ENCODE measurements around the gene BORCS5.
A peak's percentile ranks its signal among the peaks of the same experiment; 100 is the strongest.

Gene BORCS5

GRCh38 chr12:12353807-12354206, 3.1 kb upstream of the BORCS5 start:
- DNase-seq = no peak

- no peak for DNase-seq
These were observed 397 bp upstream of the BORCS5 start for GRCh38 chr12:12356467-12356895.

- no peak for DNase-seq
These were observed 1.0 kb downstream of the BORCS5 start for GRCh38 chr12:12357719-12358461.

DNA sequence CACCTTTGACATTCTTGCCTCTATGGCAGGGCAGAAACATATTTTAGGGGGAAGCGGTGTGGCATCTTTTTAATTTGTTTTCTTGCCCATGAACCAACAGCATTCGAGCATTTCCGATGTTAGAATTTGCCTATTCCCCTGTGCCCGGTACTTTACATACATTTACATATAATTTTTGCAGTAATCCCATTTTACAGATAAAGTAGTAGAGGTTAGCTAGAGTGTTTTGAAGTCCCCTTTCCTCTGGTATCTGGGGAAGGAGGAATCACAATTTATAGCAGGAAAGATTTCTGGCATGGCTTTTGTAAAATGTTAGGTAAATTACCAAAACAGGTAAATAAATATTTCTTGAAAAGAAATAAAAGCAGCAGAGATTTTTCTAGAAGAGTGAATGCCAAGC, 1.6 kb downstream of the BORCS5 start:
- DNase-seq = no peak

DNA sequence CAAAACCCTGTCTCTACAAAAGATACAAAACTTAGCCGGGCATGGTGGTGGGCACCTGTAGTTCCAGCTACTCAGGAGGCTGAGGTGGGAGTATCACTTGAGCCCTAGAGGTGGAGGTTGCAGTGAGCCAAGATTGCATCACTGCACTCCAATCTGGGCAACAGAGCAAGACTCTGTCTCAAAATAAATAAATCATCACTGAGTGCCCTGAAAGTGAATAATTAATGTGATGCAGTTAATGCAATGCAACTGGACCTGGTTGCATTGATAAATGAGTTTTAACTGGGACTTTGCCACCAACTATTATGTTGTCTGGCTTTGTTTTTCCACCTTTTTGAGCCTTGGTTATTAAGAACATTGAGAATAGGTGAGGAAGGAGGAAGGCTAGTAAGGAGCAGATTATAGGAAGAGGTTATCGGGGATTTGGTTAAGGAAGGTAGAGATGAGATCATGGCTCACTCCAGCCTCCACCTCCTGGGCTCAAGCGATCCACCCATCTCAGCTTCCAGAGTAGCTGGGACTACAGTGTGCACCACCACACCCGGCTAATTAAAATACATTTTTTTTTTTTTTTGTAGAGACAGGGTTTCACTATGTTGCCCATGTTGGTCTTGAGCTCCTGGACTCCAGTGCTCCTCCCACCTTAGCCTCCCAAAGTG, 8.0 kb downstream of the BORCS5 start:
- no peak for DNase-seq

DNA sequence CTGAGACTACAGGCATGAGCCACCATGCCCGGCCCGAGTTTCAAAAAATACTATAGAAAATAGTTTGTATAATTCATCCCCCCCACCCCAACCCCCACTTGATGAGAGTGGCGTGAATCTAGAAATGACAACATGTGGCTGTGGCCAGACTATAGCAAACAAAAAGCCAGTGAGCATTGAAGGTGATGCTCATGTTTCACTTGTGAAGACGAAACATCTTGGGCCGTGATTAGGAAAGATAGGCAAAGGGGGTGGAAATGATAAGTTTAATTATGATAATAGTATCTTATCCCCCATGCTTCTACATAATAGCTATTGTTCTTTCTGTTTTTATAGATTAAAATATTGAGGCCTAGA, 8.5 kb downstream of the BORCS5 start:
- DNase-seq = no peak

- no peak for DNase-seq
These were observed 9.1 kb downstream of the BORCS5 start for GRCh38 chr12:12365931-12366431.

DNA sequence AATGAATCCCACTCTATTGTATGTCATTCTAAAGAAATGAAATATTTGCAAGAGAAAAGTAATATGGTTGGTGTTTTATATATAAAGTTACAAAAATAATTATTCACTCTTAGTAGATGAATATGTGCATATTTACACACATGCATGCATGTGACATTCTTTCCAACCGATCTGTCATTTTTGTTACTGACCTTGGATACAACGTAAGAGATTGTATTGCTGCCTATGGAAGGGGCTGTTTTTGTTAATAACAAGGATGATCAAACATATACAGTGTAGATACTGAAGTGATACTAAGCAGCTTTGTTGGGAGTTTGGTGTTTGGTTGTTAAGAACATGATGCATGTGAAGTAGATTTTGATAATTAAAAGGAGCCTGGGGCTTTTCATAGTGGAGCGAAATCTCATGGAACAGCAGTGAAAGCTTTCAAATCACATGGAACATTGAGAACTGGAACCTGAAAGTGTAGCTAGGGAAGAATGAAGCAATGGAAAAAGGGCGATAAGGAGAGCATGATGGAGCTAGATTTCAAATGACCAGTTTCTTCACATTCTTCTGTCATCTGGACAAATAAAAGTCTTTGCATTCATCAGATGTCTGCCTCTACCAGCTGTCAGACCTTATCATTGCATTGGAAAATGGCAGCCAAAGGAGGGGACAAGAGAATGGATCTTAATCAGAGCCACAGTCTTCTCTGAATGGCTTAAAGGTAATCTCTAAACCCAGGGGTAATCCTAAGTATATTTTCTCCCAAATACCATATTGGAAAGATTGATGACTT, 10.0 kb downstream of the BORCS5 start:
- no peak for DNase-seq

- no peak for DNase-seq
These were observed 10.7 kb downstream of the BORCS5 start for GRCh38 chr12:12367482-12367998.

DNA sequence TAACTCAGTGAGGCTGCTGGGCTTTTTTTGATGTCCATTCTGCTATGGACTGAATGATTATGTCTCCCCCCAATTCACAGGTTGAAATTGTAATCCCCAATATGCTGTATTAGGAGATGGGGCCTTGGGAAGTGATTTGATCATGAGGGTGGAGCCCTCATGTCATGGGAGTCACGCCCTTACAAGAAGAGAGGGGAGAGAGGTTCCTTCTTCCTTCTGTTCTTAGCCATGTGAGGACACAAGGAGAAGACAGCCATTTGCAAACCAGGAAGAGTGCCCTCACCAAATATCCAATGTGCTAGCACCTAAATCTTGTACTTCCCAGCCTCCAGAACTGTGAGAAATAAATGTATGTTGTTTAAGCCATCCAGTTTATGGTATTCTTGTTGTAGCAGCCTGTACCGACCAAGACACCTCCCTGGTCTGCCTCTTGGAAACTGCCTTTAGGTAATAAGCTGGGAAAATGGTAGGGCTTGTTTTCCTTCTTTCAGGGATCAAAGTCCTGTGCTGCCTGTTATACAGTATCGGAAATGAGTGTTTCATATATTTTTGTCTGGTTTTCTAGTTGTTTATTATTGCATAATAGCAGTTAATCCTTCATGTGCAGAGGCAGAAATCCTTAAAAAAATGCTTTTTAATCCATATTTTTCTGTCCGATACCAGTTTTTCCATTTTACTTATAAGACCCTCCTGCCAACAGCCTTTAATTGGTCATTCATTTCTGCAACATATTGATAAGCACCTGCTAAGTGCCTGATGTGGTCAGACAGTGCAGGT, 16.3 kb downstream of the BORCS5 start:
- no peak for DNase-seq

- no peak for DNase-seq
These were observed 20.0 kb downstream of the BORCS5 start for GRCh38 chr12:12376646-12377448.

GRCh38 chr12:12378616-12379015, 21.7 kb downstream of the BORCS5 start:
- DNase-seq = no peak

- peak; percentile 27 for DNase-seq
These were observed 23.2 kb downstream of the BORCS5 start for GRCh38 chr12:12379831-12380730.

DNA sequence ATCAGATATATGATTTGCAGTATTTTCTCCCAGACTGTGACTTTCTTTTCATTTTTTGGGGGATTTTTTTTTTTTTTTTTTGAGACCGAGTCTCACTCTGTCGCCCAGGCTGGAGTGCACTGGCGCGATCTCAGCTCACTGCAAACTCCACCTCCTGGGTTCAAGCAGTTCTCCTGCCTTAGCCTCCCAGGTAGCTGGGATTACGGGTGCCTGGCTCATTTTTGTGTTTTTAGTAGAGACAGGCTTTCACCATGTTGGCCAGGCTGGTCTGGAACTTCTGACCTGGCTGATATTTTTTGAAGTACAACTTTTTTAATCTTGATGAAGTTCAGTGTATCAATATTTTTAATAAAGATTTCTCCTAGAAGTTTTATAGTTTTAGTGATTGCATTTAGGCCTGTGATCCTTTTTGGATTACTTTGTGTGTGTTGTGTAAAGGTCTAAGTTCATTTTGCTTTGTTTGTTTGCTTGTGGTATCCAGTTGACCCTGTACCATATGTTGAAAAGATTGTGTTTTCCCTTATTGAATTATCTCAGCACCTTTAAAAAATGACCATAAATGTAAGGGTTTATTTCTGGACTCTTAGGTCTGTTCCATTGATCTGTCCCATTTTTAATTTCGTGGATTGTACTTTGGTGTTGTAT, 24.2 kb downstream of the BORCS5 start:
- DNase-seq = no peak

DNA sequence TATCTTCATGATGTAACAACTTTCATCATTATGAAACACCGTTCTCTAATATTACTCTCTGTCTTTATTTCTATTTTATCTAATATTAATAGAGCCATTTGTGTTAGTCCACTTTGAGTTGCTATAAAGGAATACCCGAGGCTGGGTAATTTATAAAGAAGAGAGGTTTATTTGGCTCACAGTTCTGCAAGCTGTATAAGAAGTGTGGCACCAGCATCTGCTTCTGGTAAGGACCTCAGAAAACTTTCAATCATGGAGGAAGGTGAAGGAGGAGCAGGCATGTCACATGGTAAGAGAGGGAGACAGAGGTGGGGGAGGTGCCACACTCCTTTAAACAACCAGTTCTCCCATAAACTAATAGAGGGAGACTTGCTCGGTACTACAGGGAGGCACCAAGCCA, 25.1 kb downstream of the BORCS5 start:
- no peak for DNase-seq

DNA sequence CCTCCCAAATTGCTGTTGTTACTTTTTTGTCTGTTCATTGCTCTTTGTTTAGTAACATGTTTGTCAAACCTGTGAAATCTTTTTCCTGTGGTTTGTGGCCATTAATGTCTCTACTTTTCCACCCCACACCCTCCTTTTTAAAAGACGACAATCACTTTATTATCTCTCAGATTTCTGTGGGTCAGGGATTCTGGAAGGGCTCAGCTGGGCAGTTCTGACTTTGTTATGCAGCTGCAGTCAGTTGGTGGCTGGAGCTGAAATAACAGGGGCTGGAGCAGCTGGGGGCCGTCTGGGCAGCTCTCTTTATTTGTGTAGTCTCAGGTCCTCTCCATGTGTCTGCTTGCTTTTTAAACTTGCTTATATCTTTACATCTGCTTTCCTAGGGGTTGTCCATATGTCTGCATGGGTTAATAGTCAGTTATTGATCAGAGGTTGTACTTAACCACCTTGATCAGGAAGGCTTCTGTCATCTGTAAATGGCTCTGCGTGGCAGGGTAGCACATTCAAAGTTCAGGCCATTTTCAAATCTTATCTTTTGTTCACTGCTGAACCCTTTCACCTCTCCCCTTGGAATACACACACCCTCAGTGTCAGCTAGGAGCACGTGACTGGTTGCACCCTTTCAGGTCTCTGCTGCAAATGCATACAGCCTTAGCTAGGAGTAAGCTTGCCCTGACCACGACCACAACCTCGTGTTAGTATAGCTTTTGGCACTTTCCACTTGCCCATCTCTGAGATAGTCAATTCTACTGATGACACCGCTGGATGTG, 27.9 kb downstream of the BORCS5 start:
- DNase-seq = peak; percentile 57

GRCh38 chr12:12387501-12387900, 30.6 kb downstream of the BORCS5 start:
- no peak for DNase-seq

GRCh38 chr12:12392413-12392812, 35.5 kb downstream of the BORCS5 start:
- DNase-seq = no peak

DNA sequence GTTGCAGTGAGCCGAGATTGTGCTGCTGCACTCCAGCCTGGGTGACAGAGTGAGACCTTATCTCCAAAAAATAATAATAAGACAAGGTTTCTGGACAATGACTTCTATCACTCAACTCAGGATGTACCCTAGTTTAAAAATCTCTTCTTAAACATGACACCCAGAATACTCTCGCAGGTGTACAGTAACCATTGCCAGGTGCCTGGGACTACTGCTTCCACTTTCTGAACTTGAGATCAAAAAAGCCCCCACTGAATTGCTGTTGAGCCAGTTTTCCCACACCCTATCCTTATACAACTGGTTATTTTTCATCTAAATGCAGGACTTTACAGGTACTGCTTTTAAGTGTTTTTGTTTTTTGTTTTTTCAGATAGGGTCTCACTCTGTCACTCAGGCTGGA, 36.3 kb downstream of the BORCS5 start:
- no peak for DNase-seq
